ENCODE measurements around the gene DNAH17.

DNAH17 gene

GRCh38 chr17:78577296-78577695, at the start of gene DNAH17:
Gene DNAH17 (minus strand): TSS chr17:78577396. CDS start chr17:78575057, 2,339 bp downstream.
- no peak for DNase-seq

- DNase-seq, result no peak
Observed at GRCh38 chr17:78624324-78625151, 47.3 kb upstream of the DNAH17 start.

- DNase-seq, result no peak
Observed at GRCh38 chr17:78623541-78623940, 46.3 kb upstream of the DNAH17 start.

- DNase-seq, result no peak
Observed at GRCh38 chr17:78622491-78623265, 45.5 kb upstream of the DNAH17 start.

- DNase-seq, result no peak
Observed at GRCh38 chr17:78621720-78622490, 44.7 kb upstream of the DNAH17 start.

- DNase-seq, result no peak
Observed at GRCh38 chr17:78620099-78620498, 42.9 kb upstream of the DNAH17 start.

GRCh38 chr17:78619334-78619733, 42.1 kb upstream of the DNAH17 start:
- DNase-seq, result no peak

- DNase-seq, result no peak
Observed at GRCh38 chr17:78618264-78619066, 41.3 kb upstream of the DNAH17 start.

- DNase-seq, result no peak
Observed at GRCh38 chr17:78617511-78618061, 40.4 kb upstream of the DNAH17 start.

- DNase-seq, result no peak
Observed at GRCh38 chr17:78616946-78617345, 39.8 kb upstream of the DNAH17 start.

- DNase-seq, result no peak
Observed at GRCh38 chr17:78615631-78616030, 38.4 kb upstream of the DNAH17 start.

- no peak for DNase-seq
Observed at GRCh38 chr17:78613416-78613815, 36.2 kb upstream of the DNAH17 start.

GRCh38 chr17:78611607-78612006, 34.4 kb upstream of the DNAH17 start:
- DNase-seq, result no peak

- no peak for DNase-seq
Observed at GRCh38 chr17:78610951-78611511, 33.8 kb upstream of the DNAH17 start.

GRCh38 chr17:78609191-78609641, 32.0 kb upstream of the DNAH17 start:
- no peak for DNase-seq

GRCh38 chr17:78608804-78609186, 31.6 kb upstream of the DNAH17 start:
- DNase-seq, result no peak

GRCh38 chr17:78608122-78608803, 31.1 kb upstream of the DNAH17 start:
- no peak for DNase-seq

GRCh38 chr17:78607038-78607437, 29.8 kb upstream of the DNAH17 start:
- DNase-seq, result no peak

GRCh38 chr17:78605886-78606285, 28.7 kb upstream of the DNAH17 start:
- no peak for DNase-seq

GRCh38 chr17:78605429-78605828, 28.2 kb upstream of the DNAH17 start:
- no peak for DNase-seq

GRCh38 chr17:78602246-78602645, 25.1 kb upstream of the DNAH17 start:
- no peak for DNase-seq

Measured in CD4-positive, alpha-beta T cell treated with Interleukin-17A for 4 hours (primary cell).